ENCODE results near the gene REG4. TPM values are rescaled to one million over a fixed set of nuclear protein-coding genes. Genes with fewer than 3 reads are reported as not detected.

Gene REG4
- total RNA-seq, 1 donor from 2014 or later: 0.40 TPM

DNA sequence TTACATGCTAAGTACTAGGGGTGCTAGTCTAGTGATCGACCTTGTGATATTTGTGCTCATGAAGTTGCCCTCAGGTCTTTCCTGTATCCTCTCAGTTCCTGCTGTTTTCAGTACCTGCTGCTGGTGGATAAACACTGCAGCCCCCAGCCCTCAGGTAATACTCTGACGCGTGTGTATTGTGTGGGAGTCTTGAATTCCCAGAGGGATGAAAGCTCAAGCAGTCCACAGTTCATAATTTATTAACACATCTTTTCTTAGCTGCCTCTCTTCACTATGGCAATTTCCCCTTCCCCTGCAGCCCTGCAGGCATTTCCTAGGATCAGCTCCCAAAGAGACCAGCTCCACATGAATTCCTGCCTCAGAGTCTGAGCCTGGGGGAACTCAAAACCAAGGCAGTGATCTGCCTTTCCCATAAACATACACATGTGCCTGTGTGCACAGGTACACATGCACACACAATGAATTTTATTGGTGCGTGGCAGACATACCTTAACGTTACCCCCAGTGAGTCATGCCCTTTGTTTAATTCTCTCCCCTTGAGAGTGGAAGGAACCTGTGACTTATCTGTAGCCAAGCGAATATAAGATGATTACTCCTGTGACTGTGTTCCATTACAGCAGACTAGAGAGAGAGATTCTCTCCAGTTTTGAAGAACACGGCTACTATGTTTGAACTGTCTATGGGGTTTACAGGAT is 28.5 kb downstream of the REG4 start:
- no peaks in the 10 kb centered on the region for H3K36me3 Mint-ChIP-seq (ENCODE audit: low read depth)
- H3K9me3 Mint-ChIP-seq: no peaks in the 10 kb centered on the region
- H3K4me1 Mint-ChIP-seq: peaks cover 41% of the 10 kb centered on the region
- H3K27ac Mint-ChIP-seq: peak overlapping the region; percentile 48
- H3K4me3 Mint-ChIP-seq: no peak overlapping the region
- intact Hi-C loops (cut with micrococcal nuclease): no loop called here
- peaks cover 45% of the 10 kb centered on the region for H3K27me3 Mint-ChIP-seq
- DNase-seq: no peak

GRCh38 chr1:119781434-119782210 is 29.6 kb downstream of the REG4 start:
- intact Hi-C loops (cut with micrococcal nuclease): no loop called here
- peaks cover 45% of the 10 kb centered on the region for H3K27me3 Mint-ChIP-seq

DNA sequence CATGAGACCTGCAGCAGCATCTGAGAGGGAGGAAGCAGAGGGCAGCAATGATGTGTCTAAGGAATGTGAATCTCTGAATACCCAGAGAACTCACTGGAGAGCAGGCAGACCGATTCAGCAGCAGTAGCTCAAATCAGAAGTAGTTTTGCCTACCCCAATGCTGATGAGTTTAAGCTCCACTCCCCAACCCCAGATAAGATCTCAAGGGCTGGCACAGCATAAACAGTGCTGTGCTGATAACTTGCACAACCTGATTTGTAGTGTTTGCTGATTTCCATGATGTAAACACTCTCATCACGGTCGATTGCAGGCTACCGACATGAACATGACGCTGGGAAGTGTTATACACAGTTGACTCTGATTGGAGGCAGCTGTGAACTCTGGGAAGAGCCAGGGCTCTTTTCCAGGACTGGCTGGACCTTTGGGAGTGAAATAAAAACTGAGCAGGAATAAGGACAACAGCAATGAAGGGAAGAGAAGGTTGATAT is 31.3 kb downstream of the REG4 start:
- intact Hi-C loops (cut with micrococcal nuclease): no loop called here
- peaks cover 48% of the 10 kb centered on the region for H3K27me3 Mint-ChIP-seq
- no peak for DNase-seq
- no peaks in the 10 kb centered on the region for H3K9me3 Mint-ChIP-seq
- H3K4me1 Mint-ChIP-seq: peaks cover 21% of the 10 kb centered on the region
- no peaks in the 10 kb centered on the region for H3K36me3 Mint-ChIP-seq (ENCODE audit: low read depth)
- no peak overlapping the region for H3K27ac Mint-ChIP-seq
- H3K4me3 Mint-ChIP-seq: no peak overlapping the region

More at GRCh38 chr1:119781434-119782210, 29.6 kb downstream of the REG4 start:
- H3K9me3 Mint-ChIP-seq: no peaks in the 10 kb centered on the region
- no peaks in the 10 kb centered on the region for H3K36me3 Mint-ChIP-seq (ENCODE audit: low read depth)
- DNase-seq: no peak
- H3K4me3 Mint-ChIP-seq: no peak overlapping the region
- H3K4me1 Mint-ChIP-seq: peaks cover 35% of the 10 kb centered on the region
- H3K27ac Mint-ChIP-seq: no peak overlapping the region

GRCh38 chr1:119778886-119779560 is 32.2 kb downstream of the REG4 start:
- no peak overlapping the region for H3K4me3 Mint-ChIP-seq
- no peak overlapping the region for H3K27ac Mint-ChIP-seq
- DNase-seq: no peak
- H3K4me1 Mint-ChIP-seq: peaks cover 16% of the 10 kb centered on the region
- peaks cover 47% of the 10 kb centered on the region for H3K27me3 Mint-ChIP-seq
- intact Hi-C loops (cut with micrococcal nuclease): no loop called here
- H3K36me3 Mint-ChIP-seq (ENCODE audit: low read depth): no peaks in the 10 kb centered on the region
- no peaks in the 10 kb centered on the region for H3K9me3 Mint-ChIP-seq

- intact Hi-C loops (cut with micrococcal nuclease): no loop called here
- Mint-ChIP-seq H3K36me3 (ENCODE audit: low read depth) (no peaks in the 10 kb centered on the region), H3K27me3 (peaks cover 46% of the 10 kb centered on the region), H3K9me3 (no peaks in the 10 kb centered on the region), H3K4me3 (no peak overlapping the region), H3K27ac (no peak overlapping the region), H3K4me1 (peaks cover 9% of the 10 kb centered on the region)
- no peak for DNase-seq
Measured at GRCh38 chr1:119778359-119778758, 32.9 kb downstream of the REG4 start.

DNA sequence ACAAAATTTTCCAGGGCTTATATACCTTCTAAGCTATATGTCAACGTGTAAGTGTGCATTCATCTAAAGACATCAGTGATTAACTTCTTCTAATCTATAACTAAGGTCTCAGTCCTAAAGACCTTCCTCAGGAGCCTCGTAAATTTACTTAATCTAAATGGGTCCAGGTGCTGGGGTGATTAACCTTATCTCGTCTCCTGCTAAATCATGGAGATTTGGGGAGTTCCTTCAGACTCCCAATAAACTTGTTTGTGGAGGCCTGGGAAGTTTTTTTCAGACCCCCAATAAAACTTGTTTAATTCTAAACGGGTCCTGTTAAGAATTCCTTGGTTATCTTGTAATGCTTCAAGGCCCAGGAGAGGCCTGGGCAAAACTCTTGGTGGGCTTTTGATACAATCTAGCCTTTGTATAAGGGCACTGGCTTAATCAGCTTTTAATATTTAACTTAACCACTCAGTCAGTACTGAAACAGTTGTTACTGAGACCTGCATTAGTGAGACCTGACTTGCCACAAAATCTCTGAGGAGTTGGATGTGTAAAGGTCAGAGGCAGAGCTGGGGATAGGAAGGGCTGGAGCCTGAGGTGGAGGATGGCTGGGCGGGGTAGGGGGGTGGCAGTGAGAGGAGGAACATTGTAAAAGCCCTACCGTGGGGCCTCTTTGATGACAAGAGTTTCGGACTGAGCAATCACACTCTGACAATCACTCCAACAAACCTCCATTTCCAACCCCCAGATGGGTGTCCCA is 36.3 kb downstream of the REG4 start:
- Mint-ChIP-seq H3K4me1 (no peaks in the 10 kb centered on the region), H3K4me3 (no peak overlapping the region), H3K9me3 (no peaks in the 10 kb centered on the region), H3K27me3 (peaks cover 25% of the 10 kb centered on the region), H3K36me3 (ENCODE audit: low read depth) (no peaks in the 10 kb centered on the region), H3K27ac (no peak overlapping the region)
- intact Hi-C loops (cut with micrococcal nuclease): no loop called here
- no peak for DNase-seq

GRCh38 chr1:119773711-119774241 is 37.5 kb downstream of the REG4 start:
- DNase-seq: no peak
- intact Hi-C loops (cut with micrococcal nuclease): no loop called here
- Mint-ChIP-seq H3K27ac (no peak overlapping the region), H3K4me3 (no peak overlapping the region), H3K27me3 (peaks cover 24% of the 10 kb centered on the region), H3K9me3 (no peaks in the 10 kb centered on the region), H3K36me3 (ENCODE audit: low read depth) (no peaks in the 10 kb centered on the region), H3K4me1 (no peaks in the 10 kb centered on the region)

GRCh38 chr1:119772298-119772697 is 39.0 kb downstream of the REG4 start:
- no peak overlapping the region for H3K4me3 Mint-ChIP-seq
- peaks cover 28% of the 10 kb centered on the region for H3K27me3 Mint-ChIP-seq
- no peak for DNase-seq

GRCh38 chr1:119771770-119772169 is 39.5 kb downstream of the REG4 start:
- H3K4me3 Mint-ChIP-seq: no peak overlapping the region
- no peaks in the 10 kb centered on the region for H3K9me3 Mint-ChIP-seq
- intact Hi-C loops (cut with micrococcal nuclease): no loop called here
- H3K4me1 Mint-ChIP-seq: peaks cover 3% of the 10 kb centered on the region
- H3K36me3 Mint-ChIP-seq (ENCODE audit: low read depth): no peaks in the 10 kb centered on the region
- peaks cover 33% of the 10 kb centered on the region for H3K27me3 Mint-ChIP-seq
- no peak overlapping the region for H3K27ac Mint-ChIP-seq
- no peak for DNase-seq

More at GRCh38 chr1:119772298-119772697, 39.0 kb downstream of the REG4 start:
- H3K27ac Mint-ChIP-seq: no peak overlapping the region
- no peaks in the 10 kb centered on the region for H3K9me3 Mint-ChIP-seq
- H3K4me1 Mint-ChIP-seq: no peaks in the 10 kb centered on the region
- intact Hi-C loops (cut with micrococcal nuclease): no loop called here
- no peaks in the 10 kb centered on the region for H3K36me3 Mint-ChIP-seq (ENCODE audit: low read depth)

DNA sequence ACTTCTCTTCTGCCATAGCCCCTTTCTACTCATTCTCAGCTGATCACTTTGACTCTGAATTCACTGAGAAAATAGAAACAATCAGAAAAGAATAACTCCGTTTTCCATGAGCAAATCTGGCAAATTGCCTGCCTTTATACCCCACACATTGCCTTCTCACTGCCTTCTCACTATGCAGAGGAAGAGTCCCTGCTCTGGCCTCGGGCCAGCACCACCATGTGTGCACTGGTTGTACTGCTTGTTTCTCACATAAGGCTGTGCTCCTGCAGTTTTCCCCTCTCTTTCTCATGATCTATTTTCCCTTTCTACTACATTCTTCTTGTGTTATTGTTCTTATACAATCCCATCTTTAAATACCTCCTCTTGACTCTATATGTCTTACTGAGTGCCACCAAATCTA is 40.2 kb downstream of the REG4 start:
- Mint-ChIP-seq H3K27me3 (peaks cover 36% of the 10 kb centered on the region), H3K4me1 (peaks cover 3% of the 10 kb centered on the region), H3K36me3 (ENCODE audit: low read depth) (no peaks in the 10 kb centered on the region), H3K4me3 (no peak overlapping the region), H3K27ac (no peak overlapping the region), H3K9me3 (no peaks in the 10 kb centered on the region)
- no peak for DNase-seq
- intact Hi-C loops (cut with micrococcal nuclease): no loop called here

GRCh38 chr1:119768778-119769177 is 42.5 kb downstream of the REG4 start, which contains the start of gene HMGCS2:
Gene HMGCS2 (minus strand): TSS chr1:119768905. CDS start chr1:119768844, 61 bp downstream.
- Mint-ChIP-seq H3K4me3 (no peak within 1 kb of the TSS), H3K36me3 (ENCODE audit: low read depth) (no peaks in the 10 kb centered on the region), H3K27ac (no peak within 1 kb of the TSS), H3K4me1 (peaks cover 3% of the 10 kb centered on the region), H3K9me3 (no peaks in the 10 kb centered on the region), H3K27me3 (peaks cover 51% of the 10 kb centered on the region)
- no peak for DNase-seq
- intact Hi-C loops (cut with micrococcal nuclease): no loop called here

DNA sequence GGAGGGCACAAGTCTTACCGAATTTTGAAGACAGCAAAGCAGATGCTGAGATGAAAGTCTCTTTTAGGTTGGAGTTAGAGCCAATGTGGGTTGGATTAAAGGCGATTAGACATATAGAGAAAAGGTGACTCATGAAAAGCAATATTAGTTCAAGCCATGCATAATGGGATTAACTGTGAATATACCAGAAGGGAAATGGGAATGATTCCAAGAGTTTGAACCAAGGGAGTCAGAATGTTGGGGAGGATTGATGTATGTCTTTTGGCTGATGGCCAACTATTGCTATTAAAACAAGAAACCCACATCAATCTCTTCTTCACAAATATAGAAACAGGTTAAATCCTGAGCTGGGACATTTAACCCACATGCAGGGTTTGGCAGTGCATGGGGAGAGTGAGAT is 43.8 kb downstream of the REG4 start:
- intact Hi-C loops (cut with micrococcal nuclease): no loop called here
- no peak overlapping the region for H3K27ac Mint-ChIP-seq
- H3K9me3 Mint-ChIP-seq: no peaks in the 10 kb centered on the region
- H3K36me3 Mint-ChIP-seq (ENCODE audit: low read depth): no peaks in the 10 kb centered on the region
- peaks cover 48% of the 10 kb centered on the region for H3K27me3 Mint-ChIP-seq
- peaks cover 3% of the 10 kb centered on the region for H3K4me1 Mint-ChIP-seq
- DNase-seq: no peak
- H3K4me3 Mint-ChIP-seq: no peak overlapping the region

GRCh38 chr1:119766374-119766794 is 44.9 kb downstream of the REG4 start:
- Mint-ChIP-seq H3K27ac (no peak overlapping the region), H3K27me3 (peaks cover 49% of the 10 kb centered on the region), H3K4me3 (no peak overlapping the region), H3K4me1 (peaks cover 3% of the 10 kb centered on the region), H3K36me3 (ENCODE audit: low read depth) (no peaks in the 10 kb centered on the region), H3K9me3 (no peaks in the 10 kb centered on the region)
- intact Hi-C loops (cut with micrococcal nuclease): no loop called here
- DNase-seq: no peak

Data from activated CD4-positive, alpha-beta T cell treated with anti-CD3 and anti-CD28 coated beads, Interleukin-2, amount 10 ng/mL, durations not matched to agents 24 days and 14 days (primary cell).